Pancreas (tissue), 10 donors: ENCODE results near the gene CCDC158. TPM values are rescaled to one million over a fixed set of nuclear protein-coding genes. Genes with fewer than 3 reads are reported as not detected.
"Not testable (repeated sequence)": the region's sequence is repeated elsewhere in the genome, so short reads cannot be mapped to it uniquely, and the experiment has no call there.

Experiments used
- ATAC-seq, 4 donors: fragments of 200-7000 bp; cut with Tn5 transposase; one replicate each; pipeline versions ENCODE4 v1.8.0 to v1.9.1; 2020; ENCODE audit warnings: mild to moderate bottlenecking in 4 of 4, moderate library complexity in 4 of 4
- DNase-seq, 6 donors: peaks; one replicate each; pipeline ENCODE4 v3.0.0-alpha.2; 2020
- FAIRE-seq: peaks from 2 replicates; lab custom pipeline; 2012; peaks lifted over from hg19 to GRCh38; lab: Jason Lieb, UNC
- H3K27ac ChIP-seq, 4 donors: fragments of 200-600 bp; sonication (generic); 1 replicate in 3 of 4; 2 replicates in 1 of 4; pipeline versions ENCODE4 v1.5.0 to v1.8.0; 2020
- H3K27me3 ChIP-seq, 4 donors: fragments of 200-600 bp; one replicate each; pipeline ENCODE4 v1.8.0; 2021
- H3K36me3 ChIP-seq, 3 donors: fragments of 200-600 bp; sonication (generic) in 1 of 3; one replicate each; pipeline versions ENCODE4 v1.5.0 to v1.8.0; 2020 to 2021
- H3K4me1 ChIP-seq, 3 donors: fragments of 200-600 bp; one replicate each; pipeline ENCODE4 v1.8.0; 2021
- H3K4me3 ChIP-seq, 4 donors: fragments of 200-600 bp; sonication (generic) in 2 of 4; one replicate each; pipeline versions ENCODE4 v1.5.0 to v1.8.0; 2020 to 2021
- H3K9me3 ChIP-seq, 4 donors: fragments of 200-600 bp; one replicate each; pipeline ENCODE4 v1.8.0; 2021
- WGBS, 2 donors: extraction: QIAGEN DNeasy Blood & Tissue Kit; methylation state at CpG; one replicate each; pipeline ENCODE4 v1.1.7; 2013; 5-methylcytosine and 5-hydroxymethylcytosine counted together
- intact Hi-C, 3 donors: fragments of 100-400 bp; cut with DNase I; formaldehyde crosslinking; loops; one replicate each; pipeline versions ENCODE4 v1.11.1 to v1.14.2; 2022
- polyA plus RNA-seq, 2 donors: library from polyadenylated mRNA; stranded (reverse); fragments of 200-250 nt; gene quantifications; one replicate each; pipeline ENCODE4 v1.2.3, GENCODE V29; 2013
- total RNA-seq, 6 donors: library from RNA; stranded (reverse); fragmentation: NEBNext Ultra II Directional in 4 of 6; extraction: Animal tissue kit (Norgen Biotek cat#: 25700) in 4 of 6; gene quantifications; one replicate each; pipeline versions ENCODE4 v1.2.1 to v1.2.4, GENCODE V29; 2021 to 2023
- TF ChIP-seq, protein P1 (sequence below), 4 donors: fragments of 200-600 bp; sonication (generic) in 3 of 4; IDR thresholded peaks; one replicate each; pipeline versions ENCODE4 v1.5.0 to v1.8.0; 2021; ENCODE audit warnings: antibody characterized with exemption in 4 of 4
- donor health status: healthy with polysubstance abuse.
- donor health status: DM: no; HTN: no; CAD: no; lungs with moderate emphysema.
- donor health status: DM: no; HTN: no; CAD: no.
- donor health status: control.
- donor health status: control.
- donor health status: Bipolar disorder and iron deficiency.
- donor health status: DM: yes; HTN: yes; CAD: no.
- donor health status: DM: no; HTN: no; CAD: no.
- donor health status: DM: no; HTN: no; CAD: no.
- donor health status: DM: yes; HTN: yes; CAD: no.

Gene CCDC158
- total and polyA plus RNA-seq, 8 donors = 0.19 to 0.94 (median 0.61) TPM

DNA sequence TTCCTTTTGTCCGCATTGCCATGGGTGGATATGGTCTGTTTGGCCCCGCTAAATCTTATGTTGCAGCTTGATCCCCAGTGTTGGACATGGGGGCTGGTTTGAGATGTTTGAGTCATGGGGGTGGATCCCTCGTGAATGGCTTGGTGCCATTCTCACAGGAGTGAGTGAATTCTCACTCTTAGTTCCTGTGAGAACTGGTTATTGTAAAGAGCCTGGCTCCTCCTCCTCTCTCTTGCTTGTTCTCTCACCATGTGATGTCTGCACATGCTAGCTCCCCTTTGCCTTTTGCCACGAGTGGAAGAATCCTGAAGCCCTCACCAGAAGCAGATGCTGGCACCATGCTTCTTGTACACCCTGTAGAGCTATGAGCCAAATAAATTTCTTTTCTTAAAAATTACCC lies 137.0 kb downstream of the CCDC158 start:
- no peaks in the 10 kb centered on the region for H3K9me3 ChIP-seq
- peaks cover 0 to 10% (median 4%) of the 10 kb centered on the region in 3 donors for H3K4me1 ChIP-seq
- TF ChIP-seq, protein P1, sequence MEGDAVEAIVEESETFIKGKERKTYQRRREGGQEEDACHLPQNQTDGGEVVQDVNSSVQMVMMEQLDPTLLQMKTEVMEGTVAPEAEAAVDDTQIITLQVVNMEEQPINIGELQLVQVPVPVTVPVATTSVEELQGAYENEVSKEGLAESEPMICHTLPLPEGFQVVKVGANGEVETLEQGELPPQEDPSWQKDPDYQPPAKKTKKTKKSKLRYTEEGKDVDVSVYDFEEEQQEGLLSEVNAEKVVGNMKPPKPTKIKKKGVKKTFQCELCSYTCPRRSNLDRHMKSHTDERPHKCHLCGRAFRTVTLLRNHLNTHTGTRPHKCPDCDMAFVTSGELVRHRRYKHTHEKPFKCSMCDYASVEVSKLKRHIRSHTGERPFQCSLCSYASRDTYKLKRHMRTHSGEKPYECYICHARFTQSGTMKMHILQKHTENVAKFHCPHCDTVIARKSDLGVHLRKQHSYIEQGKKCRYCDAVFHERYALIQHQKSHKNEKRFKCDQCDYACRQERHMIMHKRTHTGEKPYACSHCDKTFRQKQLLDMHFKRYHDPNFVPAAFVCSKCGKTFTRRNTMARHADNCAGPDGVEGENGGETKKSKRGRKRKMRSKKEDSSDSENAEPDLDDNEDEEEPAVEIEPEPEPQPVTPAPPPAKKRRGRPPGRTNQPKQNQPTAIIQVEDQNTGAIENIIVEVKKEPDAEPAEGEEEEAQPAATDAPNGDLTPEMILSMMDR (IDR thresholded peaks at IDR 0.05) = no peak
- WGBS, 2 donors = 89% methylated on average over 4 of the region's 4 CpGs
- no peak overlapping the region for H3K4me3 ChIP-seq
- DNase-seq (no peak), ATAC-seq (no peak), FAIRE-seq (no peak)
- no peaks in the 10 kb centered on the region for H3K27me3 ChIP-seq
- H3K36me3 ChIP-seq = no peaks in the 10 kb centered on the region
- no peak overlapping the region for H3K27ac ChIP-seq
- intact Hi-C loops = no loop called here

DNA sequence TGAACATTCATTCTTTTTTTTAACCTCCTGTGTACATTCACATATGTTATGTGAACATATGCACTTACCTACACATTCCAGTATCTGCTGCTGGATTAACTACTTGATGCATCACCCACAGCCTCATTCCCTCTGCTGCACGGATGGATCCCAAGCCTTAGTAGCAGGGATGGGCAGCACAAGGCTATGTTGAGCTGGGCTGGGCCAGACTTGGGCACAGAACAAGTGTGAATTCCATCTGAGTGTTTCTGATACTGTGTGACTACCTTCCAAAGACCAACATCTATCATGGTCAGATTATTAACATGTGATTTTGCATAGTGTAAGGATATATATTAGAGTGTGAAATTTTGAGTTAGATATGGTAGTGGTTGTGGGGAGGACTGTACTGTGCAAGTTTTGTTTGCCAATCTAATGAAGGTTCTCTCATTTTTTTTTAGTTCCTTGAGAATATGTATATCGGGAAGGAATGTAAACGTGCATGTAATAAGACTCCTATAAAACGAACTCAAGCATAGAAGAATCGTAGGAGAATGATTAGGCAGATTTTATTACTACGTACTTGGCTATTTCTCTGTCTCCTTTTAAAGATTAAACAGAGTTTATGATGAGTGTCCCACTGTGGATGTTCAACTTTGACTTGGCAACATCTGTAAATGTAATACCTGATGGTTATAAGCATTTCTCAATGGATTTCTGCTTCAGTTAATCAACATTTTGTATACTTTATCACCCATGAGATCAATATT lies 137.8 kb downstream of the CCDC158 start:
- no peak for DNase-seq
- TF ChIP-seq, protein P1 (IDR thresholded peaks at IDR 0.05) = no peak
- Histone ChIP-seq H3K27me3 (no peaks in the 10 kb centered on the region), H3K9me3 (no peaks in the 10 kb centered on the region), H3K36me3 (no peaks in the 10 kb centered on the region), H3K27ac (no peak overlapping the region), H3K4me1 (peaks cover 4 to 18% (median 4%) of the 10 kb centered on the region in 3 donors), H3K4me3 (no peak overlapping the region)
- peak; percentile 13 for FAIRE-seq
- 82% methylated on average over 6 of the region's 6 CpGs for WGBS, 2 donors
- ATAC-seq = no peak
- intact Hi-C loops = no loop called here

DNA sequence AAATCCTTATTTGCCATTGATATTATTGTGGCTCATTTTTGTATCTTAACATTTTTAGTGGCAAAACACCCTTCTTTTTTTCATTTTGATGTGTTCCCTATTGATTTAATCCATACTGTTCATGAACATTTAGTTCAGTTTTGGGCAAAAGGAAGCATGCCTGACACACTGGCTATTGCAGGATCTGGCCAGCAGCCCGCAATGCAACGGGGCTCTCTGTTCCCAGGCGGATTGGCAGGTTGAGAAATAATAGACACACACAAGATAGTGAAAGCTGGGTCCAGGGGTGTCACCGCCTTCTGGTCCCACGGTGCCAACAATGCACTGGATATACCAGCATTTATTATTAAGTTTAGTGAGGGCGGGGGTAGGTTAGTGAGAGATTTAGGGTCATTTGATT lies 139.3 kb downstream of the CCDC158 start:
- H3K9me3 ChIP-seq, H3K27me3 ChIP-seq, intact Hi-C loops, H3K4me3 ChIP-seq, H3K36me3 ChIP-seq, FAIRE-seq: not testable (repeated sequence)
- peak in 3 of 6 donors; percentile 26 to 38 (median 37) for DNase-seq
- Histone ChIP-seq H3K27ac (peak overlapping the region in 1 of 4 donors; percentile 7), H3K4me1 (peaks cover 4 to 23% (median 4%) of the 10 kb centered on the region in 3 donors)
- WGBS, 2 donors = 17 to 22% methylated on average over 6 of the region's 6 CpGs
- peak; percentile 39 to 63 (median 50) for ATAC-seq

DNA sequence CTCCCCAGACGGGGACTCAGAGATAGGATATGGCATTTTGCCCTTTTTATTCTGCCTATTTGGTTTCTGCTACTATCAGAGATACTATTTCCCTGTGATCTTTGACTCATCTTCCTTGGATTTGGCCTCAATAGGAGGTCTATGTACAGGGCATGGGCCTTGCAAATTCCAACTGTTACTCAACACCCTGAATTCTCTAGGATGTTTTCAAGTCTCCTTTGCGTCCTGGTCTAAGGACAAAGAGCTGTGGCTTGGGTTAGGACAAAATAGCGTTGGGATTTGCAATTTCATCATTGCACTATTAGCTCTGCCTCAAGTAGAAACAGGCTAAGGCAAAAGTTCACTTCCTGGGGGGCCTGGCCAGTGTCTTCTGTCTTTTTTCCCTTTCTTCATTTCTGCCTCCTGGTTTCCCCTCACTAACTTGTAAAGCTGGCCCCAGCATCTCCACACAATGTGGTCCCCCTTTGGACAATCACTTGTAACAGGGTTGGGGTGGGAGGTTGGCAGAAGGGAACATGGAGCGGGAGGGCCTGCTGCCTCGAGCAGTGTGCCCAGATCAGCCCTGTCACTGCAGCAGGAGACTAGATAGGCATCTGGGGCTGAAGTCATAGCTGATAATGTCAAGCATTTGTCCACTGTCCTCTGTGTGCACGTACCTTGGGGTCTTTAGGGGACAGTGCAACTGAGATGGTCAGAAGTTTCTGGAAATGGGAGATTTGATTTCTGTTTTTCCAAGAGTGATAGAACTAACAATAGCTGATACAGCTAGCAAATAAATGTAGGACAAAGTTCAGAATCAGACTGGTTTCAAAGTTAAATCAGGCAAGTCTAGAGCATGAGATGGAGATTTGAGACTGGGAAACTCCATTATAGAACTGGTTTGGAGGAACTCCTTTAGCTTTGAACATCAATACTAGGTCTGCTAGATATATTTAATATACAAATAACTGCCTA lies 140.2 kb downstream of the CCDC158 start:
- Histone ChIP-seq H3K9me3 (no peaks in the 10 kb centered on the region), H3K36me3 (no peaks in the 10 kb centered on the region), H3K27ac (peak overlapping the region in 1 of 4 donors; percentile 7), H3K4me1 (peaks cover 4 to 23% (median 4%) of the 10 kb centered on the region in 3 donors), H3K4me3 (no peak overlapping the region), H3K27me3 (no peaks in the 10 kb centered on the region)
- WGBS, 2 donors = 58 to 70% methylated on average over 6 of the region's 6 CpGs
- TF ChIP-seq, protein P1 (IDR thresholded peaks at IDR 0.05) = no peak
- intact Hi-C loops = no loop called here
- no peak for FAIRE-seq
- no peak for DNase-seq
- peak in 3 of 4 donors; percentile 46 to 68 (median 59) for ATAC-seq

DNA sequence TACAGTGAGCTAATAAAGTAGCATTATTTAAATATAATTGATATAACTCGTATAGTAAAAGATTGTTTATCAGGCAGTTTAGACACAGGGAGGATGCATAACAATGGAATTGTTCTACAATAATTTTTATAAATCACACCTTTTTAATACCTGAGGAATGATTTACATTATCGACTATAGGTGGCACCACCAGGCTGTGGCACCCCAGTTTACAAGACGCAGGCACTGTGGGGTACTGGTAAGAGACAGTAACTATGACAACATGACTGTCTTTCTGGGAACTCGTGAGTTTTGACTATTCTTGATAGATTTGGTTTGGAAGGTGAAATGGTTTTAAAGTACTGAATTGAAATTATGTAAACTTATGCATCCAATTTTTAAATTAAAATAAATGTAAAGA lies 141.5 kb downstream of the CCDC158 start:
- peaks cover 4 to 23% (median 4%) of the 10 kb centered on the region in 3 donors for H3K4me1 ChIP-seq
- no peak overlapping the region for H3K27ac ChIP-seq
- no peaks in the 10 kb centered on the region for H3K9me3 ChIP-seq
- no peak for DNase-seq
- WGBS, 2 donors = 55 to 77% methylated on average over 4 of the region's 4 CpGs
- no peak for ATAC-seq
- H3K4me3 ChIP-seq = no peak overlapping the region
- no peaks in the 10 kb centered on the region for H3K27me3 ChIP-seq
- TF ChIP-seq, protein P1 (IDR thresholded peaks at IDR 0.05) = no peak
- FAIRE-seq = no peak
- no peaks in the 10 kb centered on the region for H3K36me3 ChIP-seq
- intact Hi-C loops = no loop called here
